Measurements from ENCODE around the gene COMT. TPM values are rescaled to one million over a fixed set of nuclear protein-coding genes. Genes with fewer than 3 reads are reported as not detected.

The COMT gene
- total RNA-seq, 1 donor from 2014 or later, result 150 TPM

DNA sequence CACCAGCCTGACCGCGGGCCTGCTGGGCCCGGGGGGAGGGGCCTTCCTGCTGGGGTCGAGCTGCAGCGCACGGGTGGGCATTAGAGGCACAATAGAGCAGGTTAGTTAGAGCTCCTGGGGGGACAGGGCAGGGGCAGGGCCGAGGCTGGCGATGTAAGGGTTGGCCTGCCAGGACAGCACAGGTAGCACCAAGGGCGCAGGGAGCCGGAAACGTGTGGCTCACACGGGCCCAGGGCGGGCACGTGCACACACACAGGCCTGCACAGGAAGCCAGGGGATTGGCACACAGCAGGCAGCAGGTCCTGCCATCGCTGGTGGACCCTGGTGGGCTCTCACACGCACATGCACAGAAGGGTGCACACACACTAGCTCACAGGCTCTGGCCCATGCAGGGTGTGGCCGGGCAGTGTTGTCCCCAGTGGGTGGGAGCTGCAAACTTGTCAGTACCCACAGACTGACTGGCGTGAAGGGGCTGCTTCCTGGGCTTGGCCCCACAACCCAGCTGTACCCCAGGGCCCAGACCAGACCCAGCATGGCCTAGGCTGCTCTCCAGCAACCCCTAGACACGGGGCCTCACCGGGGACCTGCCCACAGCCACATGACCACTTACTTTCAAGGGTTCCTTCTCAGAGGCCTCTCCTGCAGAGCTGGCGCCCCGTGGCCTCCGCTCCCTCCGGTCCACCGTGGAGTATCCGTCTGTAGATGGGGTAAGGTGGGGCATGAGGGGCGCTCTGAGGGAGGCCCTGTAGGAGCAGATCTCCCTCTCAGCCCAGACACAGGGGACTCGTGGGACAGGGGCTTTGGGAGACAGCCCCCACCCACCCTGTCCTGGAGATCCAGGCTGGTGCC lies 29.9 kb downstream of the COMT start:
- Histone ChIP-seq H3K36me3 (peaks cover 69 to 80% of the 10 kb centered on the region in 2 donors), H3K9me3 (no peaks in the 10 kb centered on the region), H3K27me3 (no peaks in the 10 kb centered on the region), H3K4me1 (peaks cover 0 to 10% of the 10 kb centered on the region in 2 donors), H3K4me3 (no peak overlapping the region), H3K27ac (peak overlapping the region in 1 of 2 donors; percentile 0)
- intact Hi-C loops (cut with DNase I), result no loop called here
- TF ChIP-seq, protein P1, sequence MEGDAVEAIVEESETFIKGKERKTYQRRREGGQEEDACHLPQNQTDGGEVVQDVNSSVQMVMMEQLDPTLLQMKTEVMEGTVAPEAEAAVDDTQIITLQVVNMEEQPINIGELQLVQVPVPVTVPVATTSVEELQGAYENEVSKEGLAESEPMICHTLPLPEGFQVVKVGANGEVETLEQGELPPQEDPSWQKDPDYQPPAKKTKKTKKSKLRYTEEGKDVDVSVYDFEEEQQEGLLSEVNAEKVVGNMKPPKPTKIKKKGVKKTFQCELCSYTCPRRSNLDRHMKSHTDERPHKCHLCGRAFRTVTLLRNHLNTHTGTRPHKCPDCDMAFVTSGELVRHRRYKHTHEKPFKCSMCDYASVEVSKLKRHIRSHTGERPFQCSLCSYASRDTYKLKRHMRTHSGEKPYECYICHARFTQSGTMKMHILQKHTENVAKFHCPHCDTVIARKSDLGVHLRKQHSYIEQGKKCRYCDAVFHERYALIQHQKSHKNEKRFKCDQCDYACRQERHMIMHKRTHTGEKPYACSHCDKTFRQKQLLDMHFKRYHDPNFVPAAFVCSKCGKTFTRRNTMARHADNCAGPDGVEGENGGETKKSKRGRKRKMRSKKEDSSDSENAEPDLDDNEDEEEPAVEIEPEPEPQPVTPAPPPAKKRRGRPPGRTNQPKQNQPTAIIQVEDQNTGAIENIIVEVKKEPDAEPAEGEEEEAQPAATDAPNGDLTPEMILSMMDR (IDR thresholded peaks at IDR 0.05), result no peak
- DNase-seq (ENCODE audit: low spot score in 2 of 2), result no peak

DNA sequence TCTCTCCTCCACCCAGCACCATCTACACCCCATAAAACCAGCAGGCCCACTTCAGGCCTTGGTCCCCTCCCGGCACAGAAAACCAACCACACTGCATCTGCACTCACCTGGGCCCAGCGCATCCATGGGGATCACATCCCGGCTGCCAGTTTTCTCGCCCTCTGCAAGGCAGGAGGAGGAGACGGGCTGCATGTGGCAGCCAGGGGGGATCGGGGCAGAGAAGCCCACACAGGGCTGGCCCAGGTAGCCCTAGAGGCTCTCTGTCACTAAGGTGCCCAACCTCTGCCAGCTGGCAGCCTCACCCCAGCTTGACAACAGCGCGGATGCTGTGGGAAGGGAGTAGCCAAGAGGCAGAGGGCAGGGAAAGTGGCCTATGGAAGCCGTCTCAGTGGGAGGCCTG lies 30.7 kb downstream of the COMT start:
- TF ChIP-seq, protein P1 (IDR thresholded peaks at IDR 0.05), result no peak
- no peaks in the 10 kb centered on the region for H3K9me3 ChIP-seq
- H3K27me3 ChIP-seq, result no peaks in the 10 kb centered on the region
- no peak overlapping the region for H3K4me3 ChIP-seq
- H3K27ac ChIP-seq, result peak overlapping the region in 1 of 2 donors; percentile 19
- H3K4me1 ChIP-seq, result peaks cover 0 to 10% of the 10 kb centered on the region in 2 donors
- peaks cover 74 to 77% of the 10 kb centered on the region in 2 donors for H3K36me3 ChIP-seq
- intact Hi-C loops (cut with DNase I), result no loop called here
- no peak for DNase-seq (ENCODE audit: low spot score in 2 of 2)

DNA sequence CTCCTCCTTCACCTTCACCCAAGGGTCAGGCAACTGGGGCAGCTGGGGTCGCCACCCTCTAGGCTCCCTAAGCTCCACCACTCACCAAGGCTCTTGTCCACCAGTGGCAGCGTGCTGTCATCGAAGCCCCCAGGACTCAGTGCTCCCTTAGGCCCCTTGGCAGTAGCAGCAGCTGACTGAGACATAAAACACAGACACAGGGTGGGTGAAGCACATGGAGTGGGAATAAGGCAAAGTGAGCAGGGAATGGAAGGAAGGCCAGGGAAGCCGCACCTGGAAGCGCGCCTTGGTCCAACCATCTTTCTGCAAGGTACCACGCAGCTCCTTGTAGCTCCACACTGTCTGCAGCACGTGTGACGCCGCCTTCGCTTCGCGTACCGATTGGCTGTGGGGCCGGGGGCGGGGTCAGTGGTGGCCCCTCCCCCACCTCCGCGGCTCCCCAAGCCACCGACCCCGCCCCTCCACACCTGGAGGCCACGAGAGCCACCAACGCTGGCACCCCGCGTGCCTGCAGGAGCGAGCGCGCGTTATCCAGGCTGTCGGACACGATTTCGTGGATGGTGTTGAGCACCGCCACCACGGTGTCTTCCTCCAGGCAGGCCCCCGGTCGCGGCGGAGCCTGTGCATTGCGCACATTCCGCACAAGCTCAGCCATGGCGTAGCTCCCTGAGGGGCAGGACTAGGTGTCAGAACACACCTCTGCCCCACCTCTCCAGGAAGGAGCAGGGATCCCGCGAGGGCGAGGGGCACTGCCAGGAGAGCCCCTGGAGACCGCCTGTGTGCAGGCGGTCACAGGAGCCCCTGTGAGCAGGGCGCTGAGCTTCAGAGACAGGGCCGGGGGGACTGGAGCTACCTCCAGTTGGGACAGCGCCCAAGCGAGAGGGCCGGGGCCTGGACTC lies 31.3 kb downstream of the COMT start:
- peaks cover 0 to 10% of the 10 kb centered on the region in 2 donors for H3K4me1 ChIP-seq
- peaks cover 74 to 77% of the 10 kb centered on the region in 2 donors for H3K36me3 ChIP-seq
- no peaks in the 10 kb centered on the region for H3K27me3 ChIP-seq
- H3K9me3 ChIP-seq, result no peaks in the 10 kb centered on the region
- no peak overlapping the region for H3K4me3 ChIP-seq
- intact Hi-C loops (cut with DNase I), result no loop called here
- DNase-seq (ENCODE audit: low spot score in 2 of 2), result no peak
- TF ChIP-seq, protein P1 (IDR thresholded peaks at IDR 0.05), result no peak
- H3K27ac ChIP-seq, result peak overlapping the region in 1 of 2 donors; percentile 19

DNA sequence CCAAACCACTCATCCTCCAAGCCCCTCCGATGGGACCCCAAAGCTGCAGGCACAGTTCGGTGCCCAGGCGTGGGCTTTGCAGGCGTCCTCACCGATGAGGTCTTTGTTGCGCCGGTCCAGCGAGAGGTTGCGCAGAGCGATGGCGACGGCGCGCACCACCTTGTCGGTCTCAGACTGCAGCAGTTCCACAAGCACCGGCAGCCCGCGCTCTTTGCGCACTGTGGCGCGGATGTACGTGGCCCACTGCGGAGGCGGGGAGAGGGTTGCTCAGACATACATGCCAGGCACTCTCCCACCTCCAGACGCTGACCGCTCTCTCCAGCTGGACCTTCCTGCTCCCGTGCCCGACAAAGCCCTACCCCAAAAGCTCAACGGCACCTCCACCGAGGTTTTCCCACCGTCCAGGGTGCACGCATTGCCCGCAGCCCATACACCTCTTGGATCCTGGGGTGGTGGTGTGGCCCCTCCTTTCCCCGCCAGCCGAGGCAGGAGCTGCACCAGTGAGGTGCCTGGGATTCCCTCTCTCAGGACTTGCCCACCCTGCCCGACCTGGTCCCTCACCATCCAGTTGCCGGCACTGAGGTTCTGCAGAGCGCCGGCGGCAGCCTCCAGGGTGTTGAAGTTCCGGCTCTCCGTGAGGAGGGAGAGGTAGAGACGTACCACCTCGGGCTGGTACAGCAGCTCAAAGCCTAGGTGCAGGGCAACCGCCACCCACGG lies 32.1 kb downstream of the COMT start:
- Histone ChIP-seq H3K27me3 (no peaks in the 10 kb centered on the region), H3K4me1 (peaks cover 0 to 10% of the 10 kb centered on the region in 2 donors), H3K27ac (peak overlapping the region in 1 of 2 donors; percentile 21), H3K9me3 (no peaks in the 10 kb centered on the region), H3K36me3 (peaks cover 77 to 78% of the 10 kb centered on the region in 2 donors), H3K4me3 (no peak overlapping the region)
- TF ChIP-seq, protein P1 (IDR thresholded peaks at IDR 0.05), result no peak
- DNase-seq (ENCODE audit: low spot score in 2 of 2), result no peak
- intact Hi-C loops (cut with DNase I), result no loop called here

DNA sequence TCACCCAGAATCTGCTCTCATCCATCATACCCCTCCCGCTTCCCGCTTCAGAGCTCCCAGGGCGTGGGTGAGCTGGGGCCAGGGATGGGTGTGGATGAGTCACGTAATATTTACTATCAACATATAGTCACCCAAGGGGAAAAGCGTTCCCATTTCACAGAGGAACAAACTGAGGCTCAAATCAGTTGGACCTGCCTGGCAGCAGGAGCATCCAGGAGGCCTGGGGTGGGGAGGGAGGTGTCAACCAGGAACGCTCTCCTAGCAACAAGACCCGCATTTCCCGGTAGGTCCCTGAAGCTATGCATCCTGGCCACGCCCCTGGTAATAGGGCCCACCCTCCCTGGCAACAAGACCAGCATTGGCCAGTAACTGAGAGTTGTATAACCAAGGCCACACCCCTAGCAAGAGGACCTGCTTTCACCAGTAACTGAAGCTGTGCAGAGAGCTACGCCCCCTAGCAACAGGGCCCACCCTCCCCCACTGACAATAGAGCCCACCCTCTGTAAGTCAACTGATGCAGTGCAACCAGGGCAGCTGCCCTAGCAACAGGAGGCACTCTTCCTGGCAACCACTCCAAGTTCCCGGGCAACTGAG lies 32.8 kb downstream of the COMT start:
- no peaks in the 10 kb centered on the region for H3K9me3 ChIP-seq
- TF ChIP-seq, protein P1 (IDR thresholded peaks at IDR 0.05), result no peak
- intact Hi-C loops (cut with DNase I), result no loop called here
- no peaks in the 10 kb centered on the region for H3K27me3 ChIP-seq
- no peak overlapping the region for H3K4me3 ChIP-seq
- H3K36me3 ChIP-seq, result peaks cover 77 to 78% of the 10 kb centered on the region in 2 donors
- peaks cover 0 to 10% of the 10 kb centered on the region in 2 donors for H3K4me1 ChIP-seq
- no peak for DNase-seq (ENCODE audit: low spot score in 2 of 2)
- H3K27ac ChIP-seq, result peak overlapping the region in 1 of 2 donors; percentile 28
